ENCODE data around the gene NEK6. TPM values are rescaled to one million over a fixed set of nuclear protein-coding genes. Genes with fewer than 3 reads are reported as not detected.

Gene NEK6
- total RNA-seq, 1 donor from 2014 or later = 14.7 TPM

- peaks cover 19% of the 10 kb centered on the region for H3K36me3 ChIP-seq (ENCODE audit: control insufficient read depth, insufficient read depth, low read length)
- TF ChIP-seq CTCF (IDR thresholded peaks at IDR 0.05; ENCODE audit: insufficient read depth, low read length, severe bottlenecking) = no peak
Measured at GRCh38 chr9:124321935-124322334, 64.2 kb downstream of the NEK6 start.

GRCh38 chr9:124322618-124323432 lies 65.1 kb downstream of the NEK6 start:
- DNase-seq (ENCODE audit: low read depth) = no peak

More at GRCh38 chr9:124321935-124322334, 64.2 kb downstream of the NEK6 start:
- Histone ChIP-seq H3K27me3 (ENCODE audit: control insufficient read depth, insufficient read depth, low read length) (no peaks in the 10 kb centered on the region), H3K4me3 (ENCODE audit: low read depth, low read length) (no peak overlapping the region)
- DNase-seq (ENCODE audit: low read depth) (no peak), FAIRE-seq (no peak)

GRCh38 chr9:124323904-124324303 lies 66.2 kb downstream of the NEK6 start:
- DNase-seq (ENCODE audit: low read depth) (no peak), FAIRE-seq (no peak)
- TF ChIP-seq CTCF (IDR thresholded peaks at IDR 0.05; ENCODE audit: insufficient read depth, low read length, severe bottlenecking) = no peak
- peaks cover 30% of the 10 kb centered on the region for H3K36me3 ChIP-seq (ENCODE audit: control insufficient read depth, insufficient read depth, low read length)
- H3K4me3 ChIP-seq (ENCODE audit: low read depth, low read length) = no peak overlapping the region
- H3K27me3 ChIP-seq (ENCODE audit: control insufficient read depth, insufficient read depth, low read length) = no peaks in the 10 kb centered on the region

More at GRCh38 chr9:124322618-124323432, 65.1 kb downstream of the NEK6 start:
- H3K27me3 ChIP-seq (ENCODE audit: control insufficient read depth, insufficient read depth, low read length) = no peaks in the 10 kb centered on the region
- H3K4me3 ChIP-seq (ENCODE audit: low read depth, low read length) = no peak overlapping the region
- no peak for TF ChIP-seq CTCF (IDR thresholded peaks at IDR 0.05; ENCODE audit: insufficient read depth, low read length, severe bottlenecking)
- peaks cover 26% of the 10 kb centered on the region for H3K36me3 ChIP-seq (ENCODE audit: control insufficient read depth, insufficient read depth, low read length)
- FAIRE-seq = no peak

- H3K4me3 ChIP-seq (ENCODE audit: low read depth, low read length) = no peak overlapping the region
- H3K27me3 ChIP-seq (ENCODE audit: control insufficient read depth, insufficient read depth, low read length) = no peaks in the 10 kb centered on the region
- H3K36me3 ChIP-seq (ENCODE audit: control insufficient read depth, insufficient read depth, low read length) = peaks cover 37% of the 10 kb centered on the region
- TF ChIP-seq CTCF (IDR thresholded peaks at IDR 0.05; ENCODE audit: insufficient read depth, low read length, severe bottlenecking) = no peak
- no peak for FAIRE-seq
- no peak for DNase-seq (ENCODE audit: low read depth)
Measured at GRCh38 chr9:124325816-124326215, 68.1 kb downstream of the NEK6 start.

- peaks cover 36% of the 10 kb centered on the region for H3K36me3 ChIP-seq (ENCODE audit: control insufficient read depth, insufficient read depth, low read length)
- H3K27me3 ChIP-seq (ENCODE audit: control insufficient read depth, insufficient read depth, low read length) = no peaks in the 10 kb centered on the region
- FAIRE-seq = no peak
- TF ChIP-seq CTCF (IDR thresholded peaks at IDR 0.05; ENCODE audit: insufficient read depth, low read length, severe bottlenecking) = no peak
- H3K4me3 ChIP-seq (ENCODE audit: low read depth, low read length) = no peak overlapping the region
- DNase-seq (ENCODE audit: low read depth) = no peak
Measured at GRCh38 chr9:124326378-124326777, 68.6 kb downstream of the NEK6 start.
